HepG2 (cell line): ENCODE results near the gene NOTUM. TPM values are rescaled to one million over a fixed set of nuclear protein-coding genes. Genes with fewer than 3 reads are reported as not detected.
A peak's percentile ranks its signal among the peaks of the same experiment; 100 is the strongest.

ENCODE experiments used
- KAT7 ChIP-seq: IDR thresholded peaks from 2 replicates; pipeline ENCODE4 v1.6.1; 2018; ENCODE audit warnings: borderline replicate concordance, missing compliant biosample characterization
- LCORL ChIP-seq, 2 experiments: fragments of 450-650 bp in 1 of 2; sonication (generic) in 1 of 2; formaldehyde crosslinking in 1 of 2; IDR thresholded peaks; 2 replicates each; pipeline versions ENCODE4 v1.5.0 to v1.6.1; 2017 to 2020; ENCODE audit warnings: antibody characterized with exemption in 1 of 2, missing genetic modification reagents in 1 of 2
- MAFG ChIP-seq: sonication (generic); formaldehyde crosslinking; IDR thresholded peaks from 2 replicates; pipeline ENCODE4 v1.5.1; 2020; ENCODE audit warnings: mild to moderate bottlenecking, missing genetic modification reagents
- NFATC3 ChIP-seq: sonication (generic); formaldehyde crosslinking; IDR thresholded peaks from 2 replicates; pipeline ENCODE4 v1.5.1; 2020; ENCODE audit warnings: mild to moderate bottlenecking, missing genetic modification reagents
- RARA ChIP-seq: IDR thresholded peaks from 2 replicates; pipeline ENCODE4 v1.6.1; 2016; ENCODE audit warnings: missing genetic modification reagents, missing compliant biosample characterization
- RNF2 ChIP-seq: fragments of 450-650 bp; conservative IDR thresholded peaks from 2 replicates; pipeline ENCODE4 v1.6.1; 2016; ENCODE audit warnings: low read depth
- RXRB ChIP-seq: IDR thresholded peaks from 2 replicates; pipeline ENCODE4 v1.6.1; 2016; ENCODE audit warnings: borderline replicate concordance, missing genetic modification reagents, missing compliant biosample characterization
- ZFP82 ChIP-seq: sonication (generic); formaldehyde crosslinking; IDR thresholded peaks from 2 replicates; pipeline ENCODE4 v1.5.1; 2020; ENCODE audit warnings: mild to moderate bottlenecking, missing genetic modification reagents, borderline replicate concordance
- ZFX ChIP-seq: sonication (generic); formaldehyde crosslinking; IDR thresholded peaks from 2 replicates; pipeline ENCODE4 v1.4.0; 2020; ENCODE audit warnings: mild to moderate bottlenecking, low read depth, missing genetic modification reagents, moderate library complexity
- polyA plus RNA-seq, 8 experiments: library from polyadenylated mRNA; depleted of rRNA in 3 of 8; stranded (reverse) in 7 of 8; unstranded in 1 of 8; fragments of >200 nt; fragmentation: Illumina TruSeq in 4 of 8; extraction: Trizol in 4 of 8; gene quantifications; 2 replicates each; pipeline versions ENCODE4 v1.2.1 to v1.2.3, GENCODE V29; 2011 to 2016; ENCODE audit warnings: low read depth in 4 of 8, missing spikeins in 1 of 8, mixed read lengths in 1 of 8; ENCODE audit not compliant: insufficient read depth in 1 of 8
- total RNA-seq, 5 experiments: library from RNA; depleted of rRNA; stranded (reverse); fragments of >200 nt; fragmentation: Illumina TruSeq; extraction: Trizol; gene quantifications; 2 replicates each; pipeline ENCODE4 v1.2.3, GENCODE V29; 2016; ENCODE audit warnings: low read depth in 1 of 5
- TF ChIP-seq, protein P1 (sequence below): sonication (generic); formaldehyde crosslinking; conservative IDR thresholded peaks from 2 replicates; pipeline ENCODE4 v1.8.1; 2023; ENCODE audit warnings: missing genetic modification reagents
- TF ChIP-seq, protein P2 (sequence below): sonication (generic); formaldehyde crosslinking; IDR thresholded peaks from 2 replicates; pipeline ENCODE4 v1.5.0; 2020; ENCODE audit warnings: missing genetic modification reagents, mild to moderate bottlenecking, borderline replicate concordance
- TF ChIP-seq, protein P3 (sequence below): sonication (generic); formaldehyde crosslinking; IDR thresholded peaks from 2 replicates; pipeline ENCODE4 v1.4.0; 2020; ENCODE audit warnings: low read depth, mild to moderate bottlenecking, missing genetic modification reagents
- TF ChIP-seq, protein P4 (sequence below): sonication (generic); formaldehyde crosslinking; IDR thresholded peaks from 2 replicates; pipeline ENCODE4 v1.5.0; 2020; ENCODE audit warnings: mild to moderate bottlenecking, missing genetic modification reagents, borderline replicate concordance

Gene NOTUM
- total and polyA plus RNA-seq, 2 of the 13 experiments (the other 11 are each of a cell fraction or from before 2014, with no cell fraction given): 150 to 160 TPM

DNA sequence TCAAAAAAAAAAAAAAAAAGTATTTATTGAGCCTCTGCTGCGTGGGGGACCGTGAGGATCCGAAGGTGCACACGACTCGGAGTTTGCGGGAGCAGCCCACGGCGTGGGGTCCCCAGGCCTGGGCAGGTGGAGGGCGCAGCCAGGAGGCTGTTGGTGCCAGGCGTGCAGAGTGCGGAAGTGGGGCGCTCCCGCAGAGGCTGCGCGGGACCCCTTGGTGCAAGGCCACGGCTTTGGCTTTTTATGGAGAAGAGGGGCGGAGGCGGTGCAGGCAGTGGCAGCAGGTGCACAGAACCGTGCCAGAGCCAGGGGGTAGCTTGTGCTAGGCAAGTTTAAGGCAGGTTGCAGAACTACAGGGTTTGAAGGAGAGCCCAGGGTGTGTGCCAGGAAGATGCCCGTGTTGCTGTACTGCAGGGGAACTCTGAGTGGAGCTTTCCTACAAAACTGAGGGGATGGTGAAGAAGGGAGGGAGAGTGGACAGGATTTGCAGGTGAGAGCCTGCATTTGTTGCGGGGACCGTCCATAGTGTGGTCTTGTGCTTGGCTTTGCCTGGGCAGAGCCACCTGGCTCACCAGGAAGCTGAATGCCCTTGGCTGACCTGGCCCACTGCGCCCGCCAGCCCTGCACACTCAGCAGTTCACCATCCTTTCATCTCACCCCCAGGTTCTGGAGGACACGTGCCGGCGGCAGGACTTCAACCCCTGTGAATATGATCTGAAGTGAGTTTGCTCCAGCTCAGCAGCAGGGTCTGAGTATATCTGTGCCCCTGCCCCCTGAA, 17.7 kb upstream of the NOTUM start (continued):
- TF ChIP-seq LCORL (IDR thresholded peaks at IDR 0.05) (no peak), LCORL (CRISPR knock-in tag; IDR thresholded peaks at IDR 0.05) (0 out of 2 replicates have a peak, but pooled peaks have one; percentile 32), RNF2 (0 out of 2 replicates have a peak, but pooled peaks have one; percentile 25), ZFP82 (0 out of 2 replicates have a peak, but pooled peaks have one; percentile 11), ZFX (CRISPR knock-in tag) (peak; percentile 36; the same call in 1 of the 2 replicates), RXRB (CRISPR knock-in tag) (no peak), KAT7 (CRISPR knock-in tag) (peak; percentile 45; the same call in 1 of the 2 replicates), MAFG (CRISPR knock-in tag) (peak; percentile 69; the same call in 1 of the 2 replicates), RARA (CRISPR knock-in tag) (peak; percentile 26; the same call in 1 of the 2 replicates), NFATC3 (CRISPR knock-in tag) (0 out of 2 replicates have a peak, but pooled peaks have one; percentile 31)
- TF ChIP-seq, protein P1, sequence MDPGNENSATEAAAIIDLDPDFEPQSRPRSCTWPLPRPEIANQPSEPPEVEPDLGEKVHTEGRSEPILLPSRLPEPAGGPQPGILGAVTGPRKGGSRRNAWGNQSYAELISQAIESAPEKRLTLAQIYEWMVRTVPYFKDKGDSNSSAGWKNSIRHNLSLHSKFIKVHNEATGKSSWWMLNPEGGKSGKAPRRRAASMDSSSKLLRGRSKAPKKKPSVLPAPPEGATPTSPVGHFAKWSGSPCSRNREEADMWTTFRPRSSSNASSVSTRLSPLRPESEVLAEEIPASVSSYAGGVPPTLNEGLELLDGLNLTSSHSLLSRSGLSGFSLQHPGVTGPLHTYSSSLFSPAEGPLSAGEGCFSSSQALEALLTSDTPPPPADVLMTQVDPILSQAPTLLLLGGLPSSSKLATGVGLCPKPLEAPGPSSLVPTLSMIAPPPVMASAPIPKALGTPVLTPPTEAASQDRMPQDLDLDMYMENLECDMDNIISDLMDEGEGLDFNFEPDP (CRISPR knock-in tag): 0 out of 2 replicates have a peak, but pooled peaks have one; percentile 78
- TF ChIP-seq, protein P2, sequence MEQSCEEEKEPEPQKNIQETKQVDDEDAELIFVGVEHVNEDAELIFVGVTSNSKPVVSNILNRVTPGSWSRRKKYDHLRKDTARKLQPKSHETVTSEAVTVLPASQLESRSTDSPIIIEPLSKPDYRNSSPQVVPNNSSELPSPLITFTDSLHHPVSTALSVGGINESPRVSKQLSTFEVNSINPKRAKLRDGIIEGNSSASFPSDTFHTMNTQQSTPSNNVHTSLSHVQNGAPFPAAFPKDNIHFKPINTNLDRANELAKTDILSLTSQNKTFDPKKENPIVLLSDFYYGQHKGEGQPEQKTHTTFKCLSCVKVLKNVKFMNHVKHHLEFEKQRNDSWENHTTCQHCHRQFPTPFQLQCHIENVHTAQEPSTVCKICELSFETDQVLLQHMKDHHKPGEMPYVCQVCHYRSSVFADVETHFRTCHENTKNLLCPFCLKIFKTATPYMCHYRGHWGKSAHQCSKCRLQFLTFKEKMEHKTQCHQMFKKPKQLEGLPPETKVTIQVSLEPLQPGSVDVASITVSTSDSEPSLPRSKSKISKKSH: peak; percentile 40; the same call in 1 of the 2 replicates
- TF ChIP-seq, protein P3, sequence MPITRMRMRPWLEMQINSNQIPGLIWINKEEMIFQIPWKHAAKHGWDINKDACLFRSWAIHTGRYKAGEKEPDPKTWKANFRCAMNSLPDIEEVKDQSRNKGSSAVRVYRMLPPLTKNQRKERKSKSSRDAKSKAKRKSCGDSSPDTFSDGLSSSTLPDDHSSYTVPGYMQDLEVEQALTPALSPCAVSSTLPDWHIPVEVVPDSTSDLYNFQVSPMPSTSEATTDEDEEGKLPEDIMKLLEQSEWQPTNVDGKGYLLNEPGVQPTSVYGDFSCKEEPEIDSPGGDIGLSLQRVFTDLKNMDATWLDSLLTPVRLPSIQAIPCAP (CRISPR knock-in tag): no peak
- TF ChIP-seq, protein P4, sequence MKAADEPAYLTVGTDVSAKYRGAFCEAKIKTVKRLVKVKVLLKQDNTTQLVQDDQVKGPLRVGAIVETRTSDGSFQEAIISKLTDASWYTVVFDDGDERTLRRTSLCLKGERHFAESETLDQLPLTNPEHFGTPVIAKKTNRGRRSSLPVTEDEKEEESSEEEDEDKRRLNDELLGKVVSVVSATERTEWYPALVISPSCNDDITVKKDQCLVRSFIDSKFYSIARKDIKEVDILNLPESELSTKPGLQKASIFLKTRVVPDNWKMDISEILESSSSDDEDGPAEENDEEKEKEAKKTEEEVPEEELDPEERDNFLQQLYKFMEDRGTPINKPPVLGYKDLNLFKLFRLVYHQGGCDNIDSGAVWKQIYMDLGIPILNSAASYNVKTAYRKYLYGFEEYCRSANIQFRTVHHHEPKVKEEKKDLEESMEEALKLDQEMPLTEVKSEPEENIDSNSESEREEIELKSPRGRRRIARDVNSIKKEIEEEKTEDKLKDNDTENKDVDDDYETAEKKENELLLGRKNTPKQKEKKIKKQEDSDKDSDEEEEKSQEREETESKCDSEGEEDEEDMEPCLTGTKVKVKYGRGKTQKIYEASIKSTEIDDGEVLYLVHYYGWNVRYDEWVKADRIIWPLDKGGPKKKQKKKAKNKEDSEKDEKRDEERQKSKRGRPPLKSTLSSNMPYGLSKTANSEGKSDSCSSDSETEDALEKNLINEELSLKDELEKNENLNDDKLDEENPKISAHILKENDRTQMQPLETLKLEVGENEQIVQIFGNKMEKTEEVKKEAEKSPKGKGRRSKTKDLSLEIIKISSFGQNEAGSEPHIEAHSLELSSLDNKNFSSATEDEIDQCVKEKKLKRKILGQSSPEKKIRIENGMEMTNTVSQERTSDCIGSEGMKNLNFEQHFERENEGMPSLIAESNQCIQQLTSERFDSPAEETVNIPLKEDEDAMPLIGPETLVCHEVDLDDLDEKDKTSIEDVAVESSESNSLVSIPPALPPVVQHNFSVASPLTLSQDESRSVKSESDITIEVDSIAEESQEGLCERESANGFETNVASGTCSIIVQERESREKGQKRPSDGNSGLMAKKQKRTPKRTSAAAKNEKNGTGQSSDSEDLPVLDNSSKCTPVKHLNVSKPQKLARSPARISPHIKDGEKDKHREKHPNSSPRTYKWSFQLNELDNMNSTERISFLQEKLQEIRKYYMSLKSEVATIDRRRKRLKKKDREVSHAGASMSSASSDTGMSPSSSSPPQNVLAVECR (CRISPR knock-in tag): peak; percentile 54; the same call in 1 of the 2 replicates
